DMS 273 treated with DMSO at 0.1 percent for 48 hours (cell line): ENCODE results near the gene RGPD4.
"Not testable (repeated sequence)": the region's sequence is repeated elsewhere in the genome, so short reads cannot be mapped to it uniquely, and the experiment has no call there.

Source experiments
- DNase-seq: peaks from one replicate; lab custom pipeline; 2025; lab: John Stamatoyannopoulos, UW

RGPD4 gene

DNA sequence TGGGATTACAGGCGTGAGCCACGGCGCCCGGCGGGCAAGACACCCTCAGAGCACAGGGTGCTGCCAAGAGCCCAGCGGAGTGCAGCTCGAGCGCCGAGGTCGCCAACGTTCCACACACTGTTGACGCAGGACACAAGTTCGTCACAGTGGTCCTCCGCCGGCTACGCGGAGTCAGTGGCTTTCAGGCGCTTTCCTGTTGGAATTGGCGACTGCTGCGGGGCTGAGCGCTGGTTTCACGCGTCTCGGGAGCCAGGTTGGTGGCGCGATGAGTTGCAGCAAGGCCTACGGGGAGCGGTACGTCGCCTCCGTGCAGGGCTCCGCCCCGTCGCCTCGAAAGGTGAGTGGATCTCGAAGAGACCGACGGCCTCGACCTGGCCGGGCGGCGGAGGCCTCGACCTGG, at the start of gene RGPD4:
Gene RGPD4, plus strand, starts transcription at position 144 of the 400 bp plus-strand sequence. Its CDS starts 122 bp downstream, at position 266.
- not testable (repeated sequence) for DNase-seq

DNA sequence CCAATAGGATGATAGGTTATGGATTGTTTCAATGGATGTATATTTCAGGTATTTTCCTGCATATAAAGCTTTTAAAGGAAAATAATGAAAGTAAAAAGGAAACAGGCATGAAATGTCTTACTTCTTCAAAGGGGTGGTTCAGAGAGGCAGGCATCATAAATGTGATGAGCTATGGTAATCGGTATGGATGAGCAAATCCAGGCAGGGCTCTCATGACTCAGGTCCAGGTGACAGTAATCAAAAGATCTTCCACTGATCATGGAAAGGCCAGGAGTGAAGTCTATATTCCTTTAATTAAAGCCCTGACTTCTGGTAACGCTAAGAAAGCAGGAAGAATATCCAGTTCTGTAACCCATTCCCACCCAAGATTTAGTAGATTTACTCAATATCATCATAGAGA, 48.7 kb upstream of the RGPD4 start:
- no peak for DNase-seq

DNA sequence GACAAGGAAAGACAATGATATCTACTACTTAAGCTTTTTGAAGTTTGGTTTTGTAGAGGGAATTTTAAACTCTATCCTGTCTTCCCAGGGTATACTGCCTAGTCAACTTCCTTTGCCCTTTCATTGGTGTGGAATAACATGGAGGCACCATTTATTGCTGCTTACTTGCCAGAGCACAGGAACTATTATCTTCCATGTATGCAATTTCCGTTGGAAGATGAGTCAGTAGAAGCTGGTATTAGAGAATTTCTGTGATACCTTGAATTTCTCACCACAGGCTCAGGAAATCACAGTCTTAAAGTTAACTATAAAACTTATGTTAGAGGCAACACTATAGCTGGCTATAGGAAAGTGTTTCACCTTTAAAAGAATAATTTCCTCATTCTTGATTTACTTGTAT, 40.9 kb upstream of the RGPD4 start:
- DNase-seq = no peak

DNA sequence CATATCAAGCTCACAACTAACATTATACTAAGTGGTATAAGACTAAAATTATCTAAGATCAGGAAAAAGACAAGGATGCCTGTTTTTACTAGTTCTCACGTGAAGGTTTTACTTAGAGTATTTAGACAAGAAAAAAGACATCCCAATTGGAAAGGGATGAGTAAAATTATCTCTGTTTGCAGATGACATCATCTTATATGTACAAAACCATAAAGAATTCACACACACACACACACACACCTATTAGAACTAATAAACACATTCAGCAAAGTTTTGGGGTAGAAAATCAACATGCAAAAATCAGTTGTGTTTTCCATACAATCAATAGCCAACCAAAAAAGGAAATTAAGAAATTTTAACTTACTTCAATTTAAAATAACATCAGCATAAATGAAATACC, 35.9 kb upstream of the RGPD4 start:
- no peak for DNase-seq

DNA sequence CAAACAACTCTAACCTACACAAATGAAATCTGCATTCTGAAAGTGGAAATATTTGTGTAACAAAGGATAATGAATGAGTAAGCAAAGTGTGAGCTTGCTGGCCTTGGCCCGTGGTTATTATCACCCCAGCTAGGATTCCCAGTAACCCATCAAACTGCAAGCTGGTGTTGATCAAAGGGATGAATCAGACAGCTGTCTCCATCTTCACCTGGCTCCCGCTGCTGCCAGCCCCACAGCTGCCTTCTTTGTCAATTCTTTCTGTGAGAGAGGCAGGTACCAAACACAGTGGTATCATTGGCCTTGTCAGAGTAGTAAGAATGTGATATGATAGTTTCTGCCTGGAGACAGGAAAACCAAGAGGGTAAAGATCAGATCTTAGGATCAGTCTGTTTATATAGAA, 25.2 kb upstream of the RGPD4 start:
- no peak for DNase-seq

DNA sequence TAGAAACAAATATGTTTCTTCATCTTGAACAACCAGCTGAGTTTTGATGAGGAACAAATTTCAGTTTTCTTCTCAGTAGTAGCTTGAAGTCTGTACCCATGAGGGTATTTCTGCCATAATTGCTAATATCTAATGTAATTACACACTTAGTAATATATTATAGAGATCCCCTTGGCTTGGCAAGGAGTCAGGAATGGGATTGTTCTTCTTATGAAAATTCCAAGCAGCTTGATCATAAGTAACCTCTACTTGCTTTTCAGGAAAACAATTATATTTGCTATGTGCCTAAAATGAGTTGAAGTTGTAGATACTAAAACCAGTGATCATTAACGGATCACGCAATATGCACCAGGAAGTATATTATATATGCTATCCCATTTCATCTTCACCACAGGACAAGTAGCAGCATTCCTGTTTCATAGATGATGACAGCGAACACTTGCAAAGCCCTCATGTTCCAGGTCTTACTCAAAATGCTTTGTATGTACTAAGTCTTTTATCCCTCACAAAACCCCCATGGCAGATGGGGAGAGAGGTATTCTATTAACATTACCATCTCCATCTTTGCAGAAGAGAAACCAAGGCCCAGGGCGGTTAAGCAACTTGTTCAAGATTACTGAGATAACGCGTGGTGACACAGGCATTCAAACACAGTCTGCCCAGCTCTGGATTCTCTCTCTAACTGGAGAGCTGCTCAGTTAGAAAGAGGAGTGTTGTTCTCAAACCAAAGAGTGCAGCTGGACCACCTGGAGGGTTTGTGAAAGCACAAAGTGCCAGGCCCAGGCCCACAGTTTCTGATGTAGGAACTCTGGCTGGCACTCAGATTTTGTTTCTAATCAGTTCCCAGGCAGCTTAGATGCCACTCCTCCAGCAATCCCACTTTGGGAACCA, 21.8 kb upstream of the RGPD4 start:
- no peak for DNase-seq

DNA sequence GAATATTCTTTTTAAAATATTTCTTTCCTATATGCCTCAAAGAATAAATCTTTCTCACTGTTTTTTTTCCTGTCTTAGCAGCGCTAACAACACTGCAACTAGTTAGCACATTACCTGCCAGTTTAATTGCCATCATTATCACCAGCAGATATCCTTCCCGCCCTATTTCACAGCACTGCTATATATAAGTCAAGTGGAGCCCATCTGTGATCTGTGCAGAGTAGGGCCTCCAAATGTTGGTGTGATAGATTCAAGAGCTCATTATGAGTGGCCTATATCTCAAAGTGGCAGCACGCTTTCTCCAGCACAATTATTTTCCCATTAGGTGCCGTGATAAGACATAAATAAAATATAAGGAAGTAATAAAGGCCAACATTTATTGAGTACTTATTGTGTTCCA, 19.8 kb upstream of the RGPD4 start:
- DNase-seq = no peak

DNA sequence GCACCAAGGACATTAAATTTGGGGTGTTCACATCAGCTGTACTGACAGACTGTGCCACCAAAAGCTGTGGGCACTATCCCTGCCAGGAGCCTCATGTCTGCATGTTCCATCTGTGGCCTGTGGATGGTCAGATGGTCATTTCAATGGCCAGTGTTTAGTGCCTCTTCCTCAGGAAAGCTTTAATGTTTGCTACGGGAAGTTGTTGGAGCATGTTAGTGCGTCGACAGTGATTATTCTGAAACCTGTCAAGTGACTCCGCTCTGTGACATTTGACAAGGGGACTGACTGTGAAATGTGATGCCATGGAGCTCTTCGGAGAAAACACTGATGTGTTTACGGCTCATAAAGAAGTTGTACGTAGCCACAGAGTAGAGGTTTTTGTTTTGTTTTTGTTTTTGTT, 18.7 kb upstream of the RGPD4 start:
- no peak for DNase-seq

DNA sequence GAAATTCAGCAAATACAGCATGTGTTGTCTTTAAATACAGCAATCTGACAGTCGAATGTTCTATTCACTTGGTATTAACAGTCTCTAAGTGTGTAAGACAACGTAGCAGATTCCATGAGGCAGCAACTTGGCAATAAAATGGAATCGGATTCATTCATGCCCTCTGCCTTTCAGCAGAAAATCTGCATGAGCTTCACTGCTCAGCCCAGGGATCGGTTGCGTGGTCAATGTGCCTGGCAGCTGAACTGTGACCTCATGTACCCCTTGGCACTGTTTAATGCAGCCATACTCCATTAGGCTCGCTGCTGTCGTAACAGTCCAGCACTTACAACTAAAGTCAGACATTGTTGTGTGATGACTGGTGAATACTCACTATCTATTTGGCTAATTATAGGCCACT, 17.7 kb upstream of the RGPD4 start:
- no peak for DNase-seq

DNA sequence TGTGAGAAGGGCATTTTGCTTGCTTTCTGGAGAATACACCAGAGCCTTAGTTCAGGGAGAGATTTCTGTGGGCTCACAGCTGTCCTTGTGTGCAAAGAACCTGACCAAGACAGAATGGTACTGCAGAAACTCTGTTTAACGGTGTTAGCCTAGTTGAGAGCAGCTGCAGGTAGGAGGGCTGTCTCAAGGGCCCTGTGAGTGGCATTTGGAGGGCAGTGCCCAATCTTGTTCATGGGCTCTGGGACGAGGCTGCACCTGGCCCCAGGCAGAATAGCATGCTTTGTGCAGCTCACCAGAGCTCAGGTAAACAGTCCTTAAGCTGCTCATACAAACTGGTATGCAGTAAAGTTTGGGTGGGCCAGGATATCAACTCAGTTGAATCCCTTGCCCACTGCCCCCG, 16.9 kb upstream of the RGPD4 start:
- no peak for DNase-seq

DNA sequence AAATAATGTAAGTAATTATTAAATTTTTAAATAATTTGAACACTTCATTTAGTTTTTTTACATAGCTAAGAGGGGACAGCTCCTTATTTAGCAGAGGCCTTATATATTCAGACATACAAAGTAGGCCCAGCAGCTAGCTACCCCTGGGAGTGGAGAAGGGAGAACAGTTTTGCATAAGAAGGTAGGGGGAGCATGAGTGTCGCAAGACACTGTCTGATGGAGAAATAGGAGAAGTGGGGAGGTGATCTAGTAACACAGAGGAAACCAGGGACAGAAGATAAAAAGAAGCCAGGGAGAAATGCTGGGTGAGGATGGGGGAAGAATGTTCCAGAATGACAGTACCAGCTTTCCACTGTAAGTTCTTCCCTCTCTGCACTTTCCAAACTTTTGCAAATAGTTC, 16.0 kb upstream of the RGPD4 start:
- DNase-seq = no peak

DNA sequence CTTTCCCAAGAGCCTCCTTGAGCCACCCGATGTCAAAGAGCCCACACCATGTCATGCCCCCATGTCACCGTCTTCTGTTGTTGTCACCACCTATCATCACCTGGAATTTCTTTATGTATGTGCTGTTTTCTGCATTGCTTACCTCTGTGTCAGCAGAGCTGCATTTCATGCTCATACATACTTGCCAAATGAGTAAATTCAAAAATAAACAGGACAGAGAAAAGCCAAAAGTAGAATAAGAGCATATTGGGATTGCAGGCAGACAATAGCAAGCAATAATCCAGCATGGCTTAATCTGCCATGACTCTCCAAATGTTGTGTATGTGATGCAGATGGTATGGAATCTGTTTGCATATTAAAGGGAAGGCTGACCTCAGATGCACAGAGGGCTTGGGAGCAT, 15.3 kb upstream of the RGPD4 start:
- no peak for DNase-seq

DNA sequence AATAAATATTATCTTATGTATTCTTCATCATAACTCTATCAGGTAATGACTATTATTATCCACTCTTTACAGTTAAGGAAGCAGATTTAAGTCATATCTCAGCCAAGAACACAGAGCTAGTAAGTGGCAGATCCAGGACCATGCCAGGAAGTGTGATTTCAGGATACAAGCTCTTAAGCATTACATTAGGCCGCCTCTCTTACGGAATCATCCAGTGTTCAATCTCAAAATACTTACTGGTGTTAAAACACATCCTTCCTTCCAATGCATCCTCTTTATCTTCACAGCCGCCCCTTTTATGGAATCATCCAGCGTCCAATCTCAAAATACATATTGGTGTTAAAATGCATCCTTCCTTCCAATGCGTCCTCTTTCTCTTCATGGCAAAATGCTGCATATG, 14.7 kb upstream of the RGPD4 start:
- no peak for DNase-seq

DNA sequence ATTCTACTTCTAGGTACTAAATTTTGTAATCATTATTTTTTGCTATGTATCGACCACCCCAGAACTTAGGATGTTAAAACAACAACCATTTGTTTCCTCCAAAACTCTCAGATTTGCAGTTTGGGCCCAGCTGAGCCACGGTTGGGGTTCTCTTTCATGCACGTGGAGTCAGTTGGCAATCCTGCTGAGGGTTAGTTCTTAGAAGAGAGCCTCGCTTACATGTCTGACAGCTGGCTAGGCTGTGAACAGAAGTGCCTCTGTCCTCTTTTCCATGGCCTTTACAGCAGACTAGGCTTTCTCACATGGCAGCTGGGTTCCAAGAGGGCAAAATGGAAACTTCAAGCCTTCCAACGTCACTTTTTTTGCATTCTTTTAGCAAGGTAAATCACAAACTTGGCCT, 9.3 kb upstream of the RGPD4 start:
- no peak for DNase-seq

DNA sequence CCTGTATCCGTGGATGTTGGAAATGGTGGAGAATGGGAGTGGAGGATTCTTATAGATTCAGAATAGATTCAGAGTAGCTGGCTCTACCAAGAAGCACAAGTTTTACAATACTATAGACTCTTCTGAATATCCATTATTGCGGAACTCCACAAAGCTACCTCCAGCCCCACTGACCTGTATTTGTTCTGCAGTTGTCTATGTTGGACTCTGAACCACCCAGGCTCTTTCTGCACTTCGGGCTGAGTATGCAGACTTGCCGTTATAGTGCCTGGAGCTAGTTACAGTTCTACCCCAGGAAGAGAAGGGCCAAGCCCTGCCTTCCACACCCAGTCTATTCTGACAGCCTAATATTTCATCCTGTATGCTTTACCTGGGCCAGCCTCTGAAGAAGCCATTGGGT, 4.4 kb upstream of the RGPD4 start:
- DNase-seq = no peak

DNA sequence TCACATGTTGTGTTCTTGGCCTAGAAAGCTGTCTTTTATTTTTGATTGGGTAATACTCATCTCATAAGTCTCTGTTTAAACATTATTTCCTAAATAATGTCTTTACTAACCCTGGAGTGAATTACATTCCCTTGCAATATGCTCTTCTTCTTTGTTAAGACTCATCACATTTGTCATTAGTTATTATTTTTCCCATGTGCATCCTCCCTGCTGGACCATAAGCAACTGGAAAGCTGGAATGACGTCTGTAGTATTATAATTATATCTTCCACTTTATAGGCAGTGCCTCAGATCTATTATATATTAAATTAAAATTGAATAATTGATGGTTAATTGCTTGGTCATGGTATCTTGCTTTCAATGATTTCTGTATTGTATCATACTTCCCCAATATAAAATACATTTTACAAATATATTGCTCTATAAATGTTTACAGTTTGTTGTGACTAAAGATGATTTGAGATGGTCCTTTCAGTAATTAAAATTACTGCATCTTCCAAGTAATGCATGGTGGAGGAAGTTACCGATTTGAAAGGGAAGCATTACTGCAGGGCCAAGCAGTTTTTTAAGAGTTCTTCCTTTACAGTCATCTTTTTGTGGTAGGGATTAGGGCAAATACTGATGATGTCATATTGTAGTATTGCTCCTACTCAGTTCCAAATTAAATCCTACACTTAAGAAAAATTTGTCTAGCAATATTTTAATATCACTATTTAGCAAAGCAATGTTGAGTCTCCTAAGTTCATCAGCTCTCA, 2.1 kb upstream of the RGPD4 start:
- no peak for DNase-seq

DNA sequence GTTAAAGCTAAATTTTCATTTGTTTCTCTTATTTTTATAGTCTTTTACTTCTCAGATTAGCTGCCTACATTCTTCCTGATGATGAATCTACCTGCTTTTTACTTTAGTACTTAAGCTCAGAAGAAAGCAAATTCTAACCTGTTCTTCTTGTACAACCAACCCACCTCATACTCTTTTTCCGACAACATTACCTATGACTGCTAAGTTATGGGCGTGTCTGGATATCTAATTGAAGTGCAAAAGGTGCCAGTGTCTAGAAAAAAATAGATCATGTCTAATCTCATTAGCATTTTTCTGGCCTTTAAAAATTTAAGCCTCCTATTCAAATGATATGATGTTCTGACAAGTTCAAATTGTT, 1.5 kb upstream of the RGPD4 start:
- no peak for DNase-seq

DNA sequence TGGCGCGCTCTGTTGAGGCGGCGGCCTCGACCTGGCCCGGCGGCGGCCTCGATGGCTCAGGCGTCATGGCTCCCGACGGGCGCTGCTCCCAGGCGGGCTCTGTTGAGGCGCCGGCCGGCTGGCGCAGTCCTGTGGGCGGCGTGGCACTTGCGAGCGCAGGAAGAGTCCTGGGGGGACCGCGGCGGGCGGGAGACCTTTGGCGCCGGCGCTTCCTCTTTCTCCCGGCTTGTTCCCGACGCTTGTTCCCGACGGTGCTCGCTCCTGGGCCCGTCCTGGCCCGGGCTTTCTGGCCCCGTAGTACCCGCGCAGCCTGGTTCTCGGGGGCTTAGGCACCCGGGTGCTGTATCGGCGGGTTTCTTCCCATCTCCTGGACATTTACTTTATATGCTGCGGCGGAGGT, 2.8 kb downstream of the RGPD4 start:
- not testable (repeated sequence) for DNase-seq

DNA sequence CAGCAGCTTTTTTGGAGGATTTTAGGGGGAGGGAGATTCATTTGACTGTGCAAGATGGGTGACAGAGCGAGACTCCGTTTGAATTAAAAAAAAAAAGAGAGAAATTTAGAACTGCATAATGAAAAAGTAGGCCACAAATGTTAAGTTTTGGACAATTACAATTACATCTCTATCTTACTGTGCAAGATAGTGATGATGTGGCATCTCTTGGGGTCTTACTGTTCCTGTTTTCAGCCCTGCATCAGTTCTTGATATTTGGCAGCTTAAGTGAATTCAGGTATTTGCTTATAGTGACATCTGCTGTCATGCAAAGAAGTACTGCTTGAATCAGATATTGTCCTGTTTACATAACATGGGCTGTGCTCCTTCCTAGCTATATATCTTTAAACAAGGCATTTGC, 6.5 kb downstream of the RGPD4 start:
- not testable (repeated sequence) for DNase-seq

DNA sequence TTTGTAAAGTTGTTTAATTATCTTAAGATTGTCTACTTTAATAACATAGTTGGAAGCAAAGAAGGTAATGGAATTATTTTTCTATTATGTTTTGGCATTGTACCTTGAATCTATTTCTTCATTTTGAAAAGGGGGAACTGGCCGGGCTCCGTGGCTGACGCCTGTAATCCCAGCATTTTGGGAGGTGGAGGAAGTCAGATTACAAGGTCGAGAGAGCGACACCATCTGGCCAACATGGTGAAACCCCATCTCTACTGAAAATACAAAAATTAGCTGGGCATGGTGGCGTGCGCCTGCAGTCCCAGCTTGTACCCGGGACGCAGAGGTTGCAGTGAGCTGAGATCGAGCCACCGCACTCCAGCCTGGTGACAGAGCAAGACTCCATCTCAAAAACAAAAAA, 6.9 kb downstream of the RGPD4 start:
- not testable (repeated sequence) for DNase-seq

DNA sequence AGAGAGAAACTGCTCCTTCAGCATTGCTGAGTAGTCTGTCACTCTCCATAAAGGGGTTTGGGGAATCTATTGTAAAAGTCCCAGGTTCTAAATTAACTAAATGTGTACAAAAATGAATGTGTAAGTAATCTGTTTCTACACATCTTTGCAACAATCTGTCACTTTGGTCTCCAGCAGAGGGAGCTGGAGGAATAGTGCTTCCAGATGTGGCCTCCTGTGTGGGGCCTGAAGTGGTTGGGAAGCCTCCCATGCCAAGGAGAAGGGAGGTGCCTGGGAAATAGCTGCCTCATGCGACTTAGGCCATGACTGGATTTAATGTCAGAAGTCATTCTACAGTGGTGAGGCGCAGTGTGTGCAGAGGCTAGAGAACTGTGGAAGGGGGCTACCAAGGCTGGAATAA, 89.4 kb downstream of the RGPD4 start:
- DNase-seq = not testable (repeated sequence)

DNA sequence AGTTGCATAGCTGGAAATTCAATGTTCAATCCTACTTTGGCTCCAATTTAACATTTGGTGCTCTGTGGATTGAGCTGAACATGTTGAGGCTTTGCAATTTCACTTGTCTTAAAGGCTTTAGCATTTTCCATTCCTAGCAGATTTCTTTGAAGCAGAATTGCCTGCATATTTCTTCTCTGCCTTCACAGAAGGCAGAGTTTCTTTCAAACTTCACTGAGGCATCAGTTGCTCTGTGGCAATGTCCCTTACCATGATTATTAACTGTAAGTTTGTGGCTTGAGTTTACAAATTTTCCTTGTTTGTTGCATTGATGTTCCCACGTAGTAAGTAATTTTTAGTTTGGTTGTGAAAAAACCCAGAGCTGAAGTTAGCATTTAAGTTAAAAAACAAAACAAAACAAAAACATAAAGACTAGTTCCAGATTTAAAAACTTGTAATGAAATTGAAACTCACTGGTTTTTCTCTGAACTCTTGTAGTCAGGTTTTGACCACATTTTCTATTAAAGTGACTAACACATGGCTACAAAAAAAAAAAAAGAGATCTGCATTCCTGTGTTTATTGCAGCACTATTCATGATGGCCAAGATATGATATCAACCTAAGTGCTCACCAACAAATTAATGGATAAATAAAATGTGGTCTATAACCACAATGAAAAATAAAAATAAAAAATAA, 90.1 kb downstream of the RGPD4 start:
- DNase-seq = not testable (repeated sequence)

DNA sequence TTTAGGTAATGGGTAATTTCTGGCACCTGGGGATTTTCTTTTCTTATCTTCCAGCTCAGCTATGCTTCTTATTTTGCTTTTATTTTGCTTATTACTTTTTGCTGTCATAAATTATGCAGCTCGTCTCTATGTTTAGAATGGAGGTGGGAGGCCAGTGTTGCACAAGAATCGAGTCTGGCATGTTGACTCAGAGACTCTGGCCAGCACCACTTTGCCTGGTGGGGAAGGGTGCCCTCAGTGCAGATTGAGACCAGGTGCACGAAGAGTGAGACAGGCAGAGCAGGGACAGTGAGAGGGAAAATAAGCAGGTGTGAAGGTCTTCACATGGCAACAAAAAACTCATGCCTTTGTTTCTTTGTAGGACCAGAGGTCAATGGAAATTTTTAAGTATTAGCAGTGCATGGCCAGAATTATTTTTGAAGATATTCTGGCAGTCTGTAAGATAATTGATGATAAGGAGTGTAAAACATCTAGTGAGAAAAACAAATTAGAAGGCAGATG, 100.4 kb downstream of the RGPD4 start:
- peak; percentile 65 for DNase-seq
